Stromal cell of bone marrow (primary cell): Measurements from ENCODE around the gene XYLB.
A peak's percentile ranks its signal among the peaks of the same experiment; 100 is the strongest.

Experiments
- DNase-seq: peaks from one replicate; pipeline ENCODE4 v3.0.0-alpha.2; 2012; ENCODE audit warnings: low read depth

XYLB gene

DNA sequence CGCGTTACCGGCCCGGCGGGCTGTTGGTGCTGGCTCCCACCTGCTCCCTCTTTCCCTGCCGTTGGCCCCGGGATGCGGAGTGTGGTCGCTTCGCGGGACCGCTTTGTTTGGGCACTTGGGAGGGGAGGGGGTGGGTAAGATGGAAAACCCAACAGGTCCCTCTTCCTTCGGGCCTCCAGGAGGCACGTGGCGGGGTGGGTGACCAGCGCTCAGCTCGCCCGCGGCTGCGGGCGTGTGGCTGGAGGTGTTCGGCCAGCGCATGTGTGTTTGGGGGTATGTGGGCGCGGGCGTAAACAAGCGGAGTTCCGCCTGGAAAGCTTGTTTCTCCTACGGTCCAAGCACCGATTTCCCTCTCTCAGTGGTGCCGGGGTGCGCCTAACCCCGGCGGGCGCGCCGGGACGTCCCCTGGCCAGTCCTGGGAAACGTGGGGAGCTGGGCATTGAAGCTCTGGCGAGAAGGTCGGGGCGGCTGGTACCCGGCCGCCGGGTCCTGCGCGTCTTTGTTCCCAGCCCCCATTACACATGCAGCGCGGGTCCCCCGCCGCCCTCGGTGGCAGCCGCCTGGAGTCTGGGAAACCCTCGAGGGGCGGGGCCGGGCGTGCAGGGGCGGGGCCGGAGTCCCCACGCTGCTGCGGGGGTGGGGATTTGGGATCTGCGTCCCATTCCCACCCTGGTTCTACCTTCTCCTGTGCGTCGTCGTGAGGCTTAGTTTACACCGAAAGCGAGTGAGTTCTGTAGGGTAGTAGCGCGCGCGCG, 108.5 kb downstream of the XYLB start:
- DNase-seq = no peak

GRCh38 chr3:38455639-38456430, 109.2 kb downstream of the XYLB start:
- DNase-seq = no peak

GRCh38 chr3:38457111-38458003, 110.8 kb downstream of the XYLB start:
- no peak for DNase-seq

- peak; percentile 68 for DNase-seq
Observed at GRCh38 chr3:38458796-38459498, 112.4 kb downstream of the XYLB start.

- DNase-seq = no peak
Observed at GRCh38 chr3:38459499-38460048, 113.0 kb downstream of the XYLB start.

DNA sequence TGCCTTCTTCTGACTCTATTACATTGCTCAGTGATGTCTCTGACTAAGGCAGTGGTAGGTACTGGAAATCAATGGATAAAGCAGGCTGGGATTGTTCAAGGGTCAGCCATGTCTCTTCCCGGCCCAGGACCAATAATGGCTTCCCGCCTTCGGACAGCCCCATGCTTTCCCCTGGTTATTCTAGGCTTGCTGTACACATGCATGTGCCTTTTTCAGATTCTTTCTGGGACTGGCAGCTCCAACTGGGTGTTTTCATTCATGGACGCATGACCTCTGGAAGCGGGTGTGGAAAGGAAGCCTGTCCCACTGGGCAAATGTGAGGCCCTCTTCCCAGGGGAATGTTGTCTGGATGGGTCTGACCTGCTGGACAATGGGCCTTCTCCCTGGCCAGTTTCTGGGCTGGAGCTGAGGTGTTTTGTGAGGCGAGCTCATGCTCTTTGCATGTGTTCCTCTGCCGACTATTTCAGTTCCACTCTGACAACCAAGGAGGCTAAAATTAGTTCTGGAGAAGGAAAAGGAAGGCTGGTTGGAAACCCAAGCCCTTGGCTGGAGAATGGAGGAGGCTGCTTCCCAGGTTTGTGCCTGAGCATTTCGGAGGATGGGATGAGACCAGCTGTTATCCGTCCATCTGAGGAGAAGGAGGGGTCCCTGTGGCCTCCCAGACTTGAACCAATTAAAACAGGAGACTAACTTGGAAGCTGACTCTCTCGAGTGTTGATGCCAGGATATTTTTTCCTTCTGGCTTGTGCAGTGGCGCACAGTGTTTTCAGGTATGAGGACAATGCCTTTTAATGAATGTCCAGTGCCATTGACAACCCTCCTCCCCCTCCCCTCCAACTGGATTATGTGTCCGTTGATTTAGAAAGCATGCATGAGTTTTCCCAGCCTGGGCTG, 114.0 kb downstream of the XYLB start:
- no peak for DNase-seq
